NCI-H2227 (cell line): Measurements from ENCODE around the gene CDH6.
"Not testable (repeated sequence)": the region's sequence is repeated elsewhere in the genome, so short reads cannot be mapped to it uniquely, and the experiment has no call there.

Experiments
- DNase-seq: peaks from one replicate; lab custom pipeline; 2025; ENCODE audit not compliant: unreplicated experiment; lab: John Stamatoyannopoulos, UW

CDH6 gene

GRCh38 chr5:31322946-31323345 is 129.5 kb downstream of the CDH6 start:
- no peak for DNase-seq

- DNase-seq, result no peak
Measured at GRCh38 chr5:31324842-31325241, 131.4 kb downstream of the CDH6 start.

- DNase-seq, result no peak
Measured at GRCh38 chr5:31328040-31328733, 134.7 kb downstream of the CDH6 start.

GRCh38 chr5:31329715-31330114 is 136.2 kb downstream of the CDH6 start:
- no peak for DNase-seq

DNA sequence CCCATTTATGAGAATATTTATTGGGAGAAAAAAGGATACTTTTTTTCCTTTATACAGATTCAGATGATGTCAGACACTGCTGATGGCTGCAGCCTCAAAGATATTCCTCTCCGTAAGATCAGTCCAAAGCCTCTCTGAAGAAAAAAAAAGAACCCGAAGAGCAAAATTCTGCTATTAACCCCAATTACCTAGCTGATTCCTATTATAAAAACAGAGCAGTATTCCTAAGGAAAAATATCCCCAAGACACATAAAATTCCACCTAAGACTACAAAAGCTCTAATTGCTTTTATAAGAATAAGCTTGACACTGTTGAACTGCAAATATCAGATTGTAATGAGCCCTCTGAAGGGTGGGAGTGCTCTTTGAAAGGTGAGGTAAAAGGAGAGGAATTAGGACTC is 138.7 kb downstream of the CDH6 start:
- DNase-seq, result no peak

- DNase-seq, result no peak
Measured at GRCh38 chr5:31333475-31333874, 140.0 kb downstream of the CDH6 start.

DNA sequence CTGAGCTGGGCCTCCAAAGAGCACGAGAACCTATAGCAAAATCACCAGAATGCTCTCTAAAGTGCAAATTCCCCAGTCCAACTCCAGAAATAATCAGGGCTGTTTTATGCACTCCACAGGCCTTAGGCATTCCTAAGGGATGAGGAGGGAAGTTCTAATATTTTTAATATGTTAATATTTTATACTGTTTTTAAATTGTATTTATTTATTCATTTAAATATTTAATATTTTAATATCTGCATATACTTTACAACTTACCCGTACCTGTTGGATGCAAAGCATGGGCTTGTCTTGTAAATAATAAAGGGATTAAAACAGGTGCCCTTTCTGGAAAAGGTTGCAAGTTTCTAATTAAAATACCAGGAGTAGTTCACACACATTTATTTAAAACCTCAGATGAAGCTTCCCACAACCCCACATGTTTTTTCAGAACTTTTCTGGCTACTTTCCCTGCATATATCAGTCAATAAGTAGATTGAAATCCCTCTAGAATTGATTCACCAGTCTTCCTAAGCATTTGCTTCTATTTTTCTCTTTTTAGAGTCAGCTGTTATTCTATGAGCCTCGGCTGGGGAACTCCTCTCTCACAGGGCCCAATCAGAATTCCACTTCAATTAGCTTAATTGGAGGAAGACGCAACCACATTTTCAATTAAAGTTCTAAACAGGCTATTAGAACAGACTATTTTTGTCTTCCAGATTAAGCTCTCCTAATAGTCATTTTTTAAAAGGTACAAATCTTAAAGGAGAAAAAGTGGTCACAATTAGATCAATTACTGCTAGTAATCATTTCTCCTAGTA is 140.8 kb downstream of the CDH6 start:
- DNase-seq, result no peak

DNA sequence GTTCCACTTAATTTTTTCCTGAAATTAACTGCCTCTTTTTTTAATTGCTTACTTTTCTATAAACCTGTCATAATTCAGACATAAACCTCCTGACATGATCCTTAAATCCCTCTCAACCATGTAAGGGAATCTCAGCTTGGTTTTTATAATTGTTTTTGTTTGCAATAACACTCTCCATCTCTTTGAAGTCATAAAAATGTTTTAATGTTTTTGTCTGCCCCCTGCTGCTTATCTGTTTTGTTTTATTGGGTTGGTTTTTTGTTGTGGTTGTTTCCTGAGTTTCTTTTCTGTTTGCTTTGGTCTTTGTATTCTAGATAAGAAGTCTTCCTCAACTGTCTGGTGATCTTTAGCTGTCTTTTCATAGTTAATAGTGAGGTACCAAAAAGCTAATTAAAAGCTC is 142.0 kb downstream of the CDH6 start:
- DNase-seq, result no peak

- DNase-seq, result no peak
Measured at GRCh38 chr5:31343946-31344345, 150.5 kb downstream of the CDH6 start.

GRCh38 chr5:31346896-31347551 is 153.5 kb downstream of the CDH6 start:
- no peak for DNase-seq

DNA sequence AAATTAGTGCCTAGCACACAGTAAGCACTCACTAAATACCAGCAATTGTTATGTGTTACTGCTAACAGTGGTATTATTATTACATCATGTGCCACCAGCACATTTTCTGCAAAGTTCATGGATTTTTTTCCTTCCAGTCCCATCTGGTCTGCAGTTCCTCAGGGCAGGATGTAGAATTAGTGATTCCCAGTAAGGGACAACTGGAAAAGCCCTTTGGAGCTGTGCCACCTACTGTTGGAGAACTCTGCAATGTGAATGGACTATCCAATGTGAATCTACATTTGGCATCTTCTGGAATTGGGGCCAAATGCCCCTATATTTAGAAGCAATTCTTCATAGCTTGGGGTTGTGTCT is 154.0 kb downstream of the CDH6 start:
- no peak for DNase-seq

GRCh38 chr5:31350395-31350794 is 156.9 kb downstream of the CDH6 start:
- DNase-seq, result no peak

GRCh38 chr5:31355337-31355736 is 161.9 kb downstream of the CDH6 start:
- DNase-seq, result no peak

GRCh38 chr5:31357038-31357437 is 163.6 kb downstream of the CDH6 start:
- no peak for DNase-seq

GRCh38 chr5:31359839-31360238 is 166.4 kb downstream of the CDH6 start:
- DNase-seq, result no peak

DNA sequence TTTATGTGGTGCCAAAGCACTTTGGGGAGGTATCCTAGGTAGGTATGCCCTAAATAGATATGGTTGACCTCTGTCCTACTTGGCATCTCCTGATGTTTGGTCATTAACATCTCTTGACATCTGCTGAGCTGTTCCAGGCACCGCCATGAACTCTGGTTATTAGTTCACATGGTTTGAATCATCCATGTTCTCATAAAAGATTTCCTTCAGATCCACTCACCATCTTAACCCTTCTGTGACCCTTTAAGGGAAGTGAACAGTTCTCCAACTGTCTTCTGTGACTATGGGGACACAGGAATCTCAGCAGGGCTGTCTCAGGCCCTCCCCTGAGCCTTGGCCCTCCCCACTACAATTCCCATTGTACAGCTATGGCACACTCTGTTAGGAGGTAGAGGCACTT is 167.7 kb downstream of the CDH6 start:
- no peak for DNase-seq

- DNase-seq, result not testable (repeated sequence)
Measured at GRCh38 chr5:31361704-31362528, 168.4 kb downstream of the CDH6 start.

GRCh38 chr5:31362529-31362900 is 169.0 kb downstream of the CDH6 start:
- DNase-seq, result no peak

GRCh38 chr5:31362931-31363568 is 169.6 kb downstream of the CDH6 start:
- DNase-seq, result no peak

DNA sequence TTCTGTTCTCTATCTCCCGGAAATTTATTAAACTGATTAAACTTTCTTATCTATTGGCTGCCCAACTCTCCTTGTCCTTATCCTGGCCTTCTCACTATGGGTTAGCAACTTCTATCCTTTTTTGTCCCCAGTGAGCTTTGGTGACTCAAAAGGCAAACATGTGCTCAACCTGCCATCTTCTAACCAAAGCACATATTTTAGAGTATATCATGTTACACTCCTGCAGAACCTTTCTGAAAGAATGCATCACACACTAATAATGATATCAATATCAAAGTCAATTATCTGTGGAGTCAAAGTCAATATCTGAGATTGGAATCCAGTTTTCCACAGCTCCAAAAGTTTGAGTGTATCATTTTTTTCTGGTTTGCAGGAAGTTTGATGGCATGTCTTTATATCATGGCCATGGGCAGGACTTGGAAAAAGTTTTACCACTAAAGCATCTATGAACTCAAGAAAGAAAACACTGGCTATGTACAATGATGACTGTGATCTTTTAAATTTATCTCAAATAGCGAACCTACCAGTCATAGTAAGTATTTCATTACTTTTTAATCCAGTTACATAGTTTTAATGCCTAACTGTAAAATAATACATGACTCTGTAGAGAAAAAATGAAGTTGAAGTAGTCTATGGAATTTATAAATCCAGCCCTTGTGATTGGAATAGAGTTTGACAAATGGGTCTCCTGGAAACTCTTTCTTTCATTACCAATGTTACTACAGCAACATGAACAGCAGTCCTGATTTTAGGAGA is 171.6 kb downstream of the CDH6 start:
- DNase-seq, result no peak
